Activated CD8-positive, alpha-beta T cell treated with anti-CD3 and anti-CD28 coated beads, Interleukin-2, amount 10 ng/mL, durations not matched to agents 7 days and 5 days (primary cell): ENCODE results near the gene ZNF512. TPM values are rescaled to one million over a fixed set of nuclear protein-coding genes. Genes with fewer than 3 reads are reported as not detected.
A peak's percentile ranks its signal among the peaks of the same experiment; 100 is the strongest.

Experiments used
- ATAC-seq: fragments of 150-1000 bp; cut with Tn5 transposase; one replicate; pipeline ENCODE4 v1.10.0; 2021; ENCODE audit warnings: moderate library complexity
- CTCF ChIA-PET: fragments of 350-600 bp; sonication (Branson Sonifier 250); formaldehyde crosslinking; loops from one replicate; lab custom pipeline; 2021; ENCODE audit warnings: antibody characterized with exemption; lab: Charles Lee
- POLR2A ChIA-PET: fragments of 350-600 bp; sonication (Branson Sonifier 250); formaldehyde crosslinking; loops from one replicate; lab custom pipeline; 2021; ENCODE audit warnings: antibody characterized with exemption; lab: Charles Lee
- DNase-seq: peaks from one replicate; pipeline ENCODE4 v3.0.0-alpha.2; 2020
- H3K27ac Mint-ChIP-seq: one replicate; pipeline ENCODE4 v1.8.0; 2021; ENCODE audit warnings: mild to moderate bottlenecking, mixed read lengths
- H3K27me3 Mint-ChIP-seq: one replicate; pipeline ENCODE4 v1.8.0; 2021; ENCODE audit warnings: low read depth, mixed read lengths
- H3K36me3 Mint-ChIP-seq: one replicate; pipeline ENCODE4 v1.8.0; 2021; ENCODE audit warnings: low read depth, mixed read lengths
- H3K4me1 Mint-ChIP-seq: one replicate; pipeline ENCODE4 v1.8.0; 2021; ENCODE audit warnings: low read depth, mixed read lengths
- H3K4me3 Mint-ChIP-seq: one replicate; pipeline ENCODE4 v1.8.0; 2021; ENCODE audit warnings: mild to moderate bottlenecking, mixed read lengths
- H3K9me3 Mint-ChIP-seq: one replicate; pipeline ENCODE4 v1.8.0; 2022; ENCODE audit warnings: mixed read lengths; ENCODE audit not compliant: insufficient read depth
- total RNA-seq, 2 experiments: library from RNA; stranded (reverse); gene quantifications; one replicate each; pipeline ENCODE4 v1.2.3, GENCODE V29; 2021

Gene ZNF512
- total RNA-seq, 2 experiments from 2014 or later = 37.0 to 39.0 TPM

GRCh38 chr2:27638709-27639108 lies 55.9 kb downstream of the ZNF512 start:
- Mint-ChIP-seq H3K36me3 (peaks cover 62% of the 10 kb centered on the region), H3K27me3 (no peaks in the 10 kb centered on the region), H3K4me3 (no peak overlapping the region), H3K4me1 (peaks cover 21% of the 10 kb centered on the region), H3K9me3 (no peaks in the 10 kb centered on the region), H3K27ac (peak overlapping the region; percentile 83)
- POLR2A ChIA-PET = interaction anchor here (1.0 to 1.5 kb wide), 3 partner anchors 11 to 229 kb away, joined by 3 to 5 read pairs (median 4); partner anchors contain the start of genes CCDC121, GPN1, PPM1G and SLC4A1AP
- CTCF ChIA-PET = interaction anchor here (1.5 to 4.1 kb wide), 2 partner anchors 8 to 45 kb away, joined by 5 to 24 read pairs; no protein-coding TSS in a partner anchor
- ATAC-seq (no peak), DNase-seq (no peak)

GRCh38 chr2:27640722-27641245 lies 57.9 kb downstream of the ZNF512 start:
- ATAC-seq = no peak
- Mint-ChIP-seq H3K4me3 (no peak overlapping the region), H3K36me3 (peaks cover 54% of the 10 kb centered on the region), H3K9me3 (no peaks in the 10 kb centered on the region), H3K27me3 (no peaks in the 10 kb centered on the region), H3K27ac (no peak overlapping the region), H3K4me1 (peaks cover 19% of the 10 kb centered on the region)
- POLR2A ChIA-PET = interaction anchor here (1.1 kb wide), 1 partner anchor 13 kb away, joined by 3 read pairs; no protein-coding TSS in a partner anchor
- CTCF ChIA-PET = interaction anchor here (4.1 kb wide), 1 partner anchor 43 kb away, joined by 24 read pairs; no protein-coding TSS in a partner anchor
- DNase-seq = no peak

- Mint-ChIP-seq H3K27ac (no peak overlapping the region), H3K9me3 (no peaks in the 10 kb centered on the region), H3K4me1 (no peaks in the 10 kb centered on the region), H3K4me3 (no peak overlapping the region), H3K27me3 (no peaks in the 10 kb centered on the region), H3K36me3 (peaks cover 48% of the 10 kb centered on the region)
- ATAC-seq = no peak
- ChIA-PET CTCF (interaction anchor here (0.7 kb wide), 1 partner anchor 234 kb away, joined by 3 read pairs; no protein-coding TSS in a partner anchor), POLR2A (interaction anchor here (2.1 kb wide), 1 partner anchor 19 kb away, joined by 5 read pairs; the partner anchor contains the start of genes SLC4A1AP and SUPT7L)
- no peak for DNase-seq
Measured at GRCh38 chr2:27645197-27645596, 62.4 kb downstream of the ZNF512 start.

- Mint-ChIP-seq H3K4me1 (no peaks in the 10 kb centered on the region), H3K9me3 (no peaks in the 10 kb centered on the region), H3K4me3 (no peak overlapping the region), H3K27ac (peak overlapping the region; percentile 41), H3K36me3 (peaks cover 42% of the 10 kb centered on the region), H3K27me3 (no peaks in the 10 kb centered on the region)
- DNase-seq (no peak), ATAC-seq (no peak)
- ChIA-PET POLR2A (interaction anchor here (1.0 to 2.1 kb wide), 3 partner anchors 16 to 62 kb away, joined by 3 to 5 read pairs (median 5); partner anchors contain the start of genes SLC4A1AP and SUPT7L), CTCF (interaction anchor here (1.0 to 2.5 kb wide), 3 partner anchors 8 to 36 kb away, joined by 3 to 12 read pairs (median 5); no protein-coding TSS in a partner anchor)
Measured at GRCh38 chr2:27647289-27647688, 64.4 kb downstream of the ZNF512 start.

- Mint-ChIP-seq H3K9me3 (no peaks in the 10 kb centered on the region), H3K36me3 (peaks cover 45% of the 10 kb centered on the region), H3K4me1 (no peaks in the 10 kb centered on the region), H3K27me3 (no peaks in the 10 kb centered on the region), H3K27ac (peak overlapping the region; percentile 41), H3K4me3 (no peak overlapping the region)
- ATAC-seq (no peak), DNase-seq (no peak)
- ChIA-PET POLR2A (interaction anchor here (1.0 to 1.9 kb wide), 2 partner anchors 16 to 63 kb away, joined by 3 to 5 read pairs; partner anchors contain the start of genes SLC4A1AP and SUPT7L), CTCF (interaction anchor here (1.0 to 2.5 kb wide), 2 partner anchors 8 to 36 kb away, joined by 3 to 12 read pairs; no protein-coding TSS in a partner anchor)
Measured at GRCh38 chr2:27647737-27648136, 64.9 kb downstream of the ZNF512 start.

GRCh38 chr2:27651056-27651455 lies 68.2 kb downstream of the ZNF512 start:
- Mint-ChIP-seq H3K27me3 (no peaks in the 10 kb centered on the region), H3K27ac (no peak overlapping the region), H3K4me1 (no peaks in the 10 kb centered on the region), H3K4me3 (no peak overlapping the region), H3K9me3 (no peaks in the 10 kb centered on the region), H3K36me3 (peaks cover 62% of the 10 kb centered on the region)
- ATAC-seq = no peak
- ChIA-PET POLR2A (interaction anchor here (1.6 kb wide), 1 partner anchor 12 kb away, joined by 4 read pairs; the partner anchor contains the start of gene SUPT7L), CTCF (interaction anchor here (1.1 to 1.4 kb wide), 2 partner anchors 12 to 33 kb away, joined by 3 to 5 read pairs; partner anchors contain the start of genes SLC4A1AP and SUPT7L)
- no peak for DNase-seq

GRCh38 chr2:27652341-27652740 lies 69.5 kb downstream of the ZNF512 start:
- ChIA-PET CTCF (interaction anchor here (2.3 kb wide), 1 partner anchor 31 kb away, joined by 6 read pairs; no protein-coding TSS in a partner anchor), POLR2A (interaction anchor here (1.6 kb wide), 1 partner anchor 11 kb away, joined by 4 read pairs; the partner anchor contains the start of gene SUPT7L)
- no peak overlapping the region for H3K27ac Mint-ChIP-seq
- no peaks in the 10 kb centered on the region for H3K27me3 Mint-ChIP-seq
- no peaks in the 10 kb centered on the region for H3K9me3 Mint-ChIP-seq
- no peak overlapping the region for H3K4me3 Mint-ChIP-seq
- H3K36me3 Mint-ChIP-seq = peaks cover 62% of the 10 kb centered on the region
- DNase-seq (no peak), ATAC-seq (no peak)
- H3K4me1 Mint-ChIP-seq = no peaks in the 10 kb centered on the region

- Mint-ChIP-seq H3K27me3 (no peaks in the 10 kb centered on the region), H3K4me1 (no peaks in the 10 kb centered on the region), H3K27ac (no peak overlapping the region), H3K4me3 (no peak overlapping the region), H3K36me3 (peaks cover 60% of the 10 kb centered on the region), H3K9me3 (no peaks in the 10 kb centered on the region)
- POLR2A ChIA-PET = interaction anchor here (1.1 kb wide), 1 partner anchor 11 kb away, joined by 3 read pairs; the partner anchor contains the start of genes SLC4A1AP and SUPT7L
- no peak for ATAC-seq
- no peak for DNase-seq
- CTCF ChIA-PET = interaction anchor here (2.3 kb wide), 1 partner anchor 31 kb away, joined by 6 read pairs; no protein-coding TSS in a partner anchor
Measured at GRCh38 chr2:27652790-27653189, 69.9 kb downstream of the ZNF512 start.

GRCh38 chr2:27653397-27653796 lies 70.6 kb downstream of the ZNF512 start:
- H3K4me1 Mint-ChIP-seq = no peaks in the 10 kb centered on the region
- POLR2A ChIA-PET = interaction anchor here (0.6 to 1.1 kb wide), 3 partner anchors 10 to 1120 kb away, joined by 3 read pairs; partner anchors contain the start of genes SLC4A1AP and SUPT7L
- CTCF ChIA-PET = interaction anchor here (2.3 kb wide), 1 partner anchor 30 kb away, joined by 6 read pairs; no protein-coding TSS in a partner anchor
- H3K4me3 Mint-ChIP-seq = no peak overlapping the region
- no peak for DNase-seq
- H3K36me3 Mint-ChIP-seq = peaks cover 60% of the 10 kb centered on the region
- no peaks in the 10 kb centered on the region for H3K9me3 Mint-ChIP-seq
- H3K27ac Mint-ChIP-seq = no peak overlapping the region
- no peaks in the 10 kb centered on the region for H3K27me3 Mint-ChIP-seq
- peak; percentile 8 for ATAC-seq

GRCh38 chr2:27655155-27655951 lies 72.5 kb downstream of the ZNF512 start:
- Mint-ChIP-seq H3K36me3 (peaks cover 62% of the 10 kb centered on the region), H3K27me3 (no peaks in the 10 kb centered on the region), H3K27ac (no peak overlapping the region), H3K4me1 (peaks cover 6% of the 10 kb centered on the region), H3K9me3 (no peaks in the 10 kb centered on the region), H3K4me3 (no peak overlapping the region)
- ATAC-seq = no peak
- DNase-seq = no peak
- ChIA-PET CTCF (interaction anchor here (1.2 to 2.7 kb wide), 2 partner anchors 8 to 28 kb away, joined by 3 to 13 read pairs; no protein-coding TSS in a partner anchor), POLR2A (interaction anchor here (0.7 kb wide), 1 partner anchor 8 kb away, joined by 4 read pairs; the partner anchor contains the start of genes SLC4A1AP and SUPT7L)

GRCh38 chr2:27661371-27661770 lies 78.5 kb downstream of the ZNF512 start:
- Mint-ChIP-seq H3K36me3 (peaks cover 43% of the 10 kb centered on the region), H3K27me3 (no peaks in the 10 kb centered on the region), H3K27ac (no peak overlapping the region), H3K4me1 (peaks cover 40% of the 10 kb centered on the region), H3K4me3 (peak overlapping the region; percentile 10), H3K9me3 (no peaks in the 10 kb centered on the region)
- ATAC-seq (no peak), DNase-seq (no peak)
- POLR2A ChIA-PET = no interaction called here
- CTCF ChIA-PET = interaction anchor here (0.8 to 1.2 kb wide), 2 partner anchors 21 to 22 kb away, joined by 3 read pairs; no protein-coding TSS in a partner anchor
